Peyer's patch (tissue), 4 donors: Measurements from ENCODE around the gene EML4.

Source experiments
- CTCF ChIP-seq, 6 experiments: fragments of 450-650 bp in 4 of 6; fragments of 200-600 bp in 2 of 6; sonication (generic) in 1 of 6; IDR thresholded peaks; one replicate each; pipeline ENCODE4 v1.5.1; 2017 to 2019; ENCODE audit warnings: antibody characterized with exemption in 6 of 6, mild to moderate bottlenecking in 3 of 6, moderate library complexity in 1 of 6
- POLR2A ChIP-seq, 2 donors: fragments of 450-650 bp; IDR thresholded peaks; one replicate each; pipeline ENCODE4 v1.5.1; 2017; ENCODE audit warnings: antibody characterized with exemption in 2 of 2, mild to moderate bottlenecking in 2 of 2, moderate library complexity in 2 of 2

- TF ChIP-seq CTCF (IDR thresholded peaks at IDR 0.05): no peak
- TF ChIP-seq POLR2A (IDR thresholded peaks at IDR 0.05): no peak
These were observed 74.1 kb downstream of the EML4 start for GRCh38 chr2:42243297-42243696.
